ENCODE measurements around the gene TBC1D4.

DNA sequence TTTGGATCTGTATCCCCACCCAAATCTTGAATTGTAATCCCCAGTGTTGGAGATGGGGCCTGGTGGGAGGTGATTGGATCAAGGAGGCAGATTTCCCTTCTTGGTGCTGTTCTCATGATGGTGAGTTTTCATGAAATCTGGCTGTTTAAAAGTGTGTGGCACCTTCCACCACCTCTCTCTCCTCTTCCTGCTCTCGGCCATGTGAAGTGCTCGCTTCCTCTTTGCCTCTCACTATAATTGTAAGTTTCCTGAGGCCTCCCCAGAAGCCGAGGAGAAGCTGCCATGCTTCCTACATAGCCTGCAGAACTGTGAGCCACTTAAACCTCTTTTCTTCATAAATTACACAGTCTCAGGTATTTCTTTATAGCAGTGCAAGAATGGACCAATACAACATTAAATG lies 40.0 kb upstream of the TBC1D4 start:
- TF ChIP-seq, protein P1, sequence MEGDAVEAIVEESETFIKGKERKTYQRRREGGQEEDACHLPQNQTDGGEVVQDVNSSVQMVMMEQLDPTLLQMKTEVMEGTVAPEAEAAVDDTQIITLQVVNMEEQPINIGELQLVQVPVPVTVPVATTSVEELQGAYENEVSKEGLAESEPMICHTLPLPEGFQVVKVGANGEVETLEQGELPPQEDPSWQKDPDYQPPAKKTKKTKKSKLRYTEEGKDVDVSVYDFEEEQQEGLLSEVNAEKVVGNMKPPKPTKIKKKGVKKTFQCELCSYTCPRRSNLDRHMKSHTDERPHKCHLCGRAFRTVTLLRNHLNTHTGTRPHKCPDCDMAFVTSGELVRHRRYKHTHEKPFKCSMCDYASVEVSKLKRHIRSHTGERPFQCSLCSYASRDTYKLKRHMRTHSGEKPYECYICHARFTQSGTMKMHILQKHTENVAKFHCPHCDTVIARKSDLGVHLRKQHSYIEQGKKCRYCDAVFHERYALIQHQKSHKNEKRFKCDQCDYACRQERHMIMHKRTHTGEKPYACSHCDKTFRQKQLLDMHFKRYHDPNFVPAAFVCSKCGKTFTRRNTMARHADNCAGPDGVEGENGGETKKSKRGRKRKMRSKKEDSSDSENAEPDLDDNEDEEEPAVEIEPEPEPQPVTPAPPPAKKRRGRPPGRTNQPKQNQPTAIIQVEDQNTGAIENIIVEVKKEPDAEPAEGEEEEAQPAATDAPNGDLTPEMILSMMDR (IDR thresholded peaks at IDR 0.05): no peak
- TF ChIP-seq EP300 (IDR thresholded peaks at IDR 0.05) (no peak), POLR2A (IDR thresholded peaks at IDR 0.05; ENCODE audit: low read depth) (no peak)

Data from esophagus muscularis mucosa (tissue), 4 donors.